Osteoblast (primary cell): ENCODE measurements around the gene DPYSL4. TPM values are rescaled to one million over a fixed set of nuclear protein-coding genes. Genes with fewer than 3 reads are reported as not detected.

ENCODE experiments used
- DNase-seq: peaks from one replicate; pipeline ENCODE4 v3.0.0; 2011; ENCODE audit warnings: low spot score, mixed read lengths; ENCODE audit not compliant: insufficient read length; ENCODE audit errors: missing footprints
- H2AFZ ChIP-seq: 2 replicates; pipeline ENCODE4 v1.6.0; 2011; ENCODE audit warnings: mild to moderate bottlenecking, low read length
- H3K27ac ChIP-seq: 2 replicates; pipeline ENCODE4 v1.5.1; 2011; ENCODE audit warnings: mild to moderate bottlenecking, low read depth, low read length, moderate library complexity
- H3K27me3 ChIP-seq: 2 replicates; pipeline ENCODE4 v1.6.0; 2012; ENCODE audit warnings: mild to moderate bottlenecking, control low read depth, inconsistent platforms, low read length, moderate library complexity; ENCODE audit not compliant: insufficient read depth
- H3K36me3 ChIP-seq: 2 replicates; pipeline ENCODE4 v1.5.1; 2011; ENCODE audit warnings: mild to moderate bottlenecking, low read length, control low read depth, moderate library complexity; ENCODE audit not compliant: insufficient read depth
- H3K4me1 ChIP-seq: 2 replicates; pipeline ENCODE4 v1.5.1; 2011; ENCODE audit warnings: mild to moderate bottlenecking, low read length, control low read depth, moderate library complexity; ENCODE audit not compliant: insufficient read depth
- H3K4me2 ChIP-seq: 2 replicates; pipeline ENCODE4 v1.6.0; 2011; ENCODE audit warnings: mild to moderate bottlenecking, low read length; ENCODE audit not compliant: insufficient read depth
- H3K4me3 ChIP-seq: fragments of 200-600 bp; sonication (generic); 3 replicates; pipeline ENCODE4 v1.5.1; 2012; ENCODE audit warnings: mild to moderate bottlenecking, low read length, inconsistent platforms; ENCODE audit not compliant: insufficient read depth
- H3K79me2 ChIP-seq: 2 replicates; pipeline ENCODE4 v1.6.0; 2012; ENCODE audit warnings: mild to moderate bottlenecking, low read length, control low read depth, inconsistent platforms; ENCODE audit not compliant: insufficient read depth
- H3K9me3 ChIP-seq: 2 replicates; pipeline ENCODE4 v1.5.1; 2011; ENCODE audit warnings: low read depth, low read length, control low read depth
- H4K20me1 ChIP-seq: 2 replicates; pipeline ENCODE4 v1.6.0; 2012; ENCODE audit warnings: mild to moderate bottlenecking, low read length, control low read depth; ENCODE audit not compliant: insufficient read depth
- CTCF ChIP-seq: IDR thresholded peaks from 2 replicates; pipeline ENCODE4 v1.5.1; 2011; ENCODE audit warnings: mild to moderate bottlenecking, low read depth, low read length, moderate library complexity; ENCODE audit errors: extremely low read depth
- total RNA-seq: library from RNA; depleted of rRNA; stranded (reverse); fragments of >200 nt; gene quantifications from 2 replicates; pipeline ENCODE4 v1.2.3, GENCODE V29; 2012

DPYSL4 gene
- total RNA-seq, 1 donor = 0.72 TPM

GRCh38 chr10:132206806-132207535, 20.2 kb downstream of the DPYSL4 start:
- Histone ChIP-seq H4K20me1 (no peaks in the 10 kb centered on the region), H3K4me3 (no peak overlapping the region), H3K4me1 (no peaks in the 10 kb centered on the region), H3K79me2 (no peaks in the 10 kb centered on the region), H3K36me3 (no peaks in the 10 kb centered on the region), H3K4me2 (no peak overlapping the region), H3K9me3 (no peaks in the 10 kb centered on the region), H3K27me3 (no peaks in the 10 kb centered on the region), H2AFZ (no peak overlapping the region), H3K27ac (no peak overlapping the region)
- DNase-seq = peak; percentile 77
- no peak for TF ChIP-seq CTCF

GRCh38 chr10:132207536-132208461, 21.1 kb downstream of the DPYSL4 start:
- DNase-seq = peak; percentile 84
- no peak overlapping the region for H2AFZ ChIP-seq
- no peaks in the 10 kb centered on the region for H4K20me1 ChIP-seq
- H3K4me2 ChIP-seq = no peak overlapping the region
- H3K4me1 ChIP-seq = no peaks in the 10 kb centered on the region
- H3K79me2 ChIP-seq = no peaks in the 10 kb centered on the region
- TF ChIP-seq CTCF = no peak
- no peaks in the 10 kb centered on the region for H3K9me3 ChIP-seq
- no peak overlapping the region for H3K27ac ChIP-seq
- no peaks in the 10 kb centered on the region for H3K27me3 ChIP-seq
- no peaks in the 10 kb centered on the region for H3K36me3 ChIP-seq
- H3K4me3 ChIP-seq = no peak overlapping the region

- no peaks in the 10 kb centered on the region for H3K9me3 ChIP-seq
- H4K20me1 ChIP-seq = no peaks in the 10 kb centered on the region
- H3K4me1 ChIP-seq = no peaks in the 10 kb centered on the region
- no peak overlapping the region for H3K4me2 ChIP-seq
- no peak overlapping the region for H2AFZ ChIP-seq
- H3K36me3 ChIP-seq = no peaks in the 10 kb centered on the region
- peak; percentile 91 for DNase-seq
- no peak overlapping the region for H3K4me3 ChIP-seq
- no peak for TF ChIP-seq CTCF
- H3K27me3 ChIP-seq = no peaks in the 10 kb centered on the region
- no peak overlapping the region for H3K27ac ChIP-seq
- H3K79me2 ChIP-seq = no peaks in the 10 kb centered on the region
These were observed 21.8 kb downstream of the DPYSL4 start for GRCh38 chr10:132208462-132209050.

GRCh38 chr10:132209130-132209529, 22.4 kb downstream of the DPYSL4 start:
- Histone ChIP-seq H3K4me1 (no peaks in the 10 kb centered on the region), H3K4me3 (no peak overlapping the region), H4K20me1 (no peaks in the 10 kb centered on the region), H3K36me3 (no peaks in the 10 kb centered on the region), H3K27ac (no peak overlapping the region), H2AFZ (no peak overlapping the region), H3K27me3 (no peaks in the 10 kb centered on the region), H3K4me2 (no peak overlapping the region), H3K79me2 (no peaks in the 10 kb centered on the region), H3K9me3 (no peaks in the 10 kb centered on the region)
- no peak for TF ChIP-seq CTCF
- peak; percentile 98 for DNase-seq
